Stimulated activated CD4-positive, alpha-beta T cell treated with anti-CD3 and anti-CD28 coated beads, Interleukin-2, amount 100 ng/mL, for 24 hours (primary cell): ENCODE data around the gene MISP3.

Experiments
- DNase-seq, 2 donors: peaks; one replicate each; pipeline ENCODE4 v3.0.0-alpha.2; 2020

MISP3 gene

GRCh38 chr19:14081797-14082674, 9.4 kb downstream of the MISP3 start:
- DNase-seq, result peak; percentile 27 to 47

- DNase-seq, result no peak
Measured at GRCh38 chr19:14082675-14082960, 10.0 kb downstream of the MISP3 start.

- DNase-seq, result no peak
Measured at GRCh38 chr19:14085309-14085995, 12.9 kb downstream of the MISP3 start, which contains the start of gene C19orf67. C19orf67 (minus strand) TSS chr19:14085783; CDS start chr19:14085627, 156 bp downstream.

- DNase-seq, result no peak
Measured at GRCh38 chr19:14086098-14086497, 13.5 kb downstream of the MISP3 start.

- no peak for DNase-seq
Measured at GRCh38 chr19:14088634-14089411, 16.2 kb downstream of the MISP3 start.

GRCh38 chr19:14089412-14089661, 16.8 kb downstream of the MISP3 start:
- DNase-seq, result peak in 1 of 2 donors; percentile 31

- DNase-seq, result peak; percentile 55 to 62
Measured at GRCh38 chr19:14089662-14090508, 17.3 kb downstream of the MISP3 start.

- DNase-seq, result peak; percentile 82 to 86
Measured at GRCh38 chr19:14090509-14091080, 18.0 kb downstream of the MISP3 start, which contains the start of gene SAMD1. SAMD1 (minus strand) TSS chr19:14090751.

GRCh38 chr19:14091081-14091812, 18.7 kb downstream of the MISP3 start:
- DNase-seq, result peak; percentile 74 to 82

- DNase-seq, result peak in 1 of 2 donors; percentile 54
Measured at GRCh38 chr19:14091813-14092462, 19.4 kb downstream of the MISP3 start.

- DNase-seq, result no peak
Measured at GRCh38 chr19:14093117-14093823, 20.7 kb downstream of the MISP3 start.

GRCh38 chr19:14094854-14095253, 22.3 kb downstream of the MISP3 start:
- DNase-seq, result no peak

- DNase-seq, result no peak
Measured at GRCh38 chr19:14096272-14096992, 23.8 kb downstream of the MISP3 start.

GRCh38 chr19:14097532-14098151, 25.1 kb downstream of the MISP3 start:
- no peak for DNase-seq

- DNase-seq, result no peak
Measured at GRCh38 chr19:14101003-14101545, 28.5 kb downstream of the MISP3 start.

GRCh38 chr19:14102102-14102696, 29.6 kb downstream of the MISP3 start:
- DNase-seq, result no peak

GRCh38 chr19:14102756-14103155, 30.2 kb downstream of the MISP3 start:
- no peak for DNase-seq

GRCh38 chr19:14103310-14103709, 30.7 kb downstream of the MISP3 start:
- DNase-seq, result no peak
